GM23338 (cell line): ENCODE results near the gene C5orf22.

Experiments
- CREB1 ChIP-seq: fragments of 250-450 bp; sonication (Bioruptor Pico); IDR thresholded peaks from 2 replicates; pipeline ENCODE4 v1.5.0; 2020; ENCODE audit warnings: low read depth, mild to moderate bottlenecking, moderate library complexity
- ETS1 ChIP-seq: IDR thresholded peaks from 2 replicates; pipeline ENCODE4 v1.6.1; 2016; ENCODE audit warnings: antibody characterized with exemption
- EZH2 ChIP-seq: fragments of 200-600 bp; sonication (generic); IDR thresholded peaks from one replicate; pipeline ENCODE4 v1.8.0; 2017; ENCODE audit warnings: antibody characterized with exemption, mild to moderate bottlenecking, low read depth; ENCODE audit not compliant: unreplicated experiment
- EZH2phosphoT487 ChIP-seq: fragments of 200-600 bp; sonication (generic); IDR thresholded peaks from one replicate; pipeline ENCODE4 v1.8.1; 2018; ENCODE audit warnings: antibody characterized with exemption; ENCODE audit not compliant: unreplicated experiment
- JUNB ChIP-seq: IDR thresholded peaks from one replicate; pipeline ENCODE4 v1.6.1; 2016; ENCODE audit warnings: antibody characterized with exemption; ENCODE audit not compliant: unreplicated experiment
- NANOG ChIP-seq: IDR thresholded peaks from 2 replicates; pipeline ENCODE4 v1.6.1; 2016; ENCODE audit warnings: antibody characterized with exemption, borderline replicate concordance
- POLR2AphosphoS5 ChIP-seq: IDR thresholded peaks from 2 replicates; pipeline ENCODE4 v1.6.1; 2016; ENCODE audit warnings: antibody characterized with exemption, low read depth
- ZNF114 ChIP-seq: fragments of 250-450 bp; sonication (Bioruptor Pico); IDR thresholded peaks from 2 replicates; pipeline ENCODE4 v1.5.0; 2020; ENCODE audit warnings: mild to moderate bottlenecking, moderate library complexity
- TF ChIP-seq, protein P1 (sequence below), 2 experiments: fragments of 200-600 bp in 1 of 2; sonication (generic) in 1 of 2; conservative IDR thresholded peaks; 2 replicates each; pipeline versions ENCODE4 v1.5.1 to v1.6.1; 2016 to 2017; ENCODE audit warnings: antibody characterized with exemption in 2 of 2, low read depth in 2 of 2, mild to moderate bottlenecking in 2 of 2, moderate library complexity in 1 of 2
- TF ChIP-seq, protein P2 (sequence below): IDR thresholded peaks from one replicate; pipeline ENCODE4 v1.6.1; 2018; ENCODE audit warnings: antibody characterized with exemption; ENCODE audit not compliant: unreplicated experiment

- TF ChIP-seq, protein P1, sequence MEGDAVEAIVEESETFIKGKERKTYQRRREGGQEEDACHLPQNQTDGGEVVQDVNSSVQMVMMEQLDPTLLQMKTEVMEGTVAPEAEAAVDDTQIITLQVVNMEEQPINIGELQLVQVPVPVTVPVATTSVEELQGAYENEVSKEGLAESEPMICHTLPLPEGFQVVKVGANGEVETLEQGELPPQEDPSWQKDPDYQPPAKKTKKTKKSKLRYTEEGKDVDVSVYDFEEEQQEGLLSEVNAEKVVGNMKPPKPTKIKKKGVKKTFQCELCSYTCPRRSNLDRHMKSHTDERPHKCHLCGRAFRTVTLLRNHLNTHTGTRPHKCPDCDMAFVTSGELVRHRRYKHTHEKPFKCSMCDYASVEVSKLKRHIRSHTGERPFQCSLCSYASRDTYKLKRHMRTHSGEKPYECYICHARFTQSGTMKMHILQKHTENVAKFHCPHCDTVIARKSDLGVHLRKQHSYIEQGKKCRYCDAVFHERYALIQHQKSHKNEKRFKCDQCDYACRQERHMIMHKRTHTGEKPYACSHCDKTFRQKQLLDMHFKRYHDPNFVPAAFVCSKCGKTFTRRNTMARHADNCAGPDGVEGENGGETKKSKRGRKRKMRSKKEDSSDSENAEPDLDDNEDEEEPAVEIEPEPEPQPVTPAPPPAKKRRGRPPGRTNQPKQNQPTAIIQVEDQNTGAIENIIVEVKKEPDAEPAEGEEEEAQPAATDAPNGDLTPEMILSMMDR (conservative IDR thresholded peaks at IDR 0.05; ENCODE audit: low read depth in 2 of 2): no peak
- TF ChIP-seq EZH2 (no peak), POLR2AphosphoS5 (no peak), CREB1 (CRISPR knock-in tag) (no peak), ZNF114 (no peak), ETS1 (no peak), JUNB (no peak), EZH2phosphoT487 (no peak), NANOG (no peak)
- TF ChIP-seq, protein P2, sequence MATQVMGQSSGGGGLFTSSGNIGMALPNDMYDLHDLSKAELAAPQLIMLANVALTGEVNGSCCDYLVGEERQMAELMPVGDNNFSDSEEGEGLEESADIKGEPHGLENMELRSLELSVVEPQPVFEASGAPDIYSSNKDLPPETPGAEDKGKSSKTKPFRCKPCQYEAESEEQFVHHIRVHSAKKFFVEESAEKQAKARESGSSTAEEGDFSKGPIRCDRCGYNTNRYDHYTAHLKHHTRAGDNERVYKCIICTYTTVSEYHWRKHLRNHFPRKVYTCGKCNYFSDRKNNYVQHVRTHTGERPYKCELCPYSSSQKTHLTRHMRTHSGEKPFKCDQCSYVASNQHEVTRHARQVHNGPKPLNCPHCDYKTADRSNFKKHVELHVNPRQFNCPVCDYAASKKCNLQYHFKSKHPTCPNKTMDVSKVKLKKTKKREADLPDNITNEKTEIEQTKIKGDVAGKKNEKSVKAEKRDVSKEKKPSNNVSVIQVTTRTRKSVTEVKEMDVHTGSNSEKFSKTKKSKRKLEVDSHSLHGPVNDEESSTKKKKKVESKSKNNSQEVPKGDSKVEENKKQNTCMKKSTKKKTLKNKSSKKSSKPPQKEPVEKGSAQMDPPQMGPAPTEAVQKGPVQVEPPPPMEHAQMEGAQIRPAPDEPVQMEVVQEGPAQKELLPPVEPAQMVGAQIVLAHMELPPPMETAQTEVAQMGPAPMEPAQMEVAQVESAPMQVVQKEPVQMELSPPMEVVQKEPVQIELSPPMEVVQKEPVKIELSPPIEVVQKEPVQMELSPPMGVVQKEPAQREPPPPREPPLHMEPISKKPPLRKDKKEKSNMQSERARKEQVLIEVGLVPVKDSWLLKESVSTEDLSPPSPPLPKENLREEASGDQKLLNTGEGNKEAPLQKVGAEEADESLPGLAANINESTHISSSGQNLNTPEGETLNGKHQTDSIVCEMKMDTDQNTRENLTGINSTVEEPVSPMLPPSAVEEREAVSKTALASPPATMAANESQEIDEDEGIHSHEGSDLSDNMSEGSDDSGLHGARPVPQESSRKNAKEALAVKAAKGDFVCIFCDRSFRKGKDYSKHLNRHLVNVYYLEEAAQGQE: no peak
These were observed 72.5 kb downstream of the C5orf22 start for GRCh38 chr5:31604644-31605043.
